NCI-H1436 (cell line): ENCODE results near the gene USPL1.

ENCODE experiments used
- DNase-seq: peaks from one replicate; lab custom pipeline; 2025; lab: John Stamatoyannopoulos, UW

The USPL1 gene

GRCh38 chr13:30697177-30697953, 79.6 kb downstream of the USPL1 start:
- no peak for DNase-seq

- no peak for DNase-seq
Observed at GRCh38 chr13:30697996-30698401, 80.3 kb downstream of the USPL1 start.

GRCh38 chr13:30698488-30699005, 80.8 kb downstream of the USPL1 start:
- DNase-seq = no peak

GRCh38 chr13:30700364-30700763, 82.6 kb downstream of the USPL1 start:
- no peak for DNase-seq

GRCh38 chr13:30702006-30702405, 84.3 kb downstream of the USPL1 start:
- DNase-seq = no peak

- no peak for DNase-seq
Observed at GRCh38 chr13:30704596-30704995, 86.9 kb downstream of the USPL1 start.

- no peak for DNase-seq
Observed at GRCh38 chr13:30705680-30706079, 88.0 kb downstream of the USPL1 start.

- DNase-seq = no peak
Observed at GRCh38 chr13:30708541-30708940, 90.8 kb downstream of the USPL1 start.
